Measurements from ENCODE around the gene GNA15.

The GNA15 gene

GRCh38 chr19:3146677-3147100 is 10.9 kb downstream of the GNA15 start:
- Histone ChIP-seq H3K9me2 (replicated peaks; ENCODE audit: insufficient read depth, low read length) (no peaks in the 10 kb centered on the region), H3K27me3 (ENCODE audit: low read length) (no peaks in the 10 kb centered on the region), H3K4me2 (ENCODE audit: low read depth, low read length, poor library complexity, severe bottlenecking) (no peak overlapping the region), H3K36me3 (ENCODE audit: low read length) (no peaks in the 10 kb centered on the region), H3F3A (ENCODE audit: insufficient read depth) (no peaks in the 10 kb centered on the region), H2AFZ (ENCODE audit: low read depth, low read length, severe bottlenecking) (no peak overlapping the region), H4K20me1 (ENCODE audit: low read depth, low read length) (no peaks in the 10 kb centered on the region), H3K9ac (ENCODE audit: low read length) (no peak overlapping the region), H3K27ac (ENCODE audit: low read depth, low read length) (no peak overlapping the region), H3K4me3 (ENCODE audit: insufficient read depth, low read length, poor library complexity, severe bottlenecking) (no peak overlapping the region), H3K9me3 (ENCODE audit: insufficient read depth, low read length) (no peaks in the 10 kb centered on the region), H3K79me2 (ENCODE audit: insufficient read depth, low read length) (no peaks in the 10 kb centered on the region)
- no peak for TF ChIP-seq EZH2phosphoT487 (conservative IDR thresholded peaks at IDR 0.05; ENCODE audit: low read length)
- peak; percentile 66 for TF ChIP-seq CTCF (IDR thresholded peaks at IDR 0.05; ENCODE audit: insufficient read depth, low read length, poor library complexity, severe bottlenecking)

- no peak for TF ChIP-seq EZH2phosphoT487 (conservative IDR thresholded peaks at IDR 0.05; ENCODE audit: low read length)
- no peak for TF ChIP-seq CTCF (IDR thresholded peaks at IDR 0.05; ENCODE audit: insufficient read depth, low read length, poor library complexity, severe bottlenecking)
- Histone ChIP-seq H3K4me3 (ENCODE audit: insufficient read depth, low read length, poor library complexity, severe bottlenecking) (no peak overlapping the region), H3K9me2 (replicated peaks; ENCODE audit: insufficient read depth, low read length) (no peaks in the 10 kb centered on the region), H3K9ac (ENCODE audit: low read length) (no peak overlapping the region), H3F3A (ENCODE audit: insufficient read depth) (no peaks in the 10 kb centered on the region), H3K27me3 (ENCODE audit: low read length) (no peaks in the 10 kb centered on the region), H3K79me2 (ENCODE audit: insufficient read depth, low read length) (no peaks in the 10 kb centered on the region), H4K20me1 (ENCODE audit: low read depth, low read length) (no peaks in the 10 kb centered on the region), H3K36me3 (ENCODE audit: low read length) (no peaks in the 10 kb centered on the region), H2AFZ (ENCODE audit: low read depth, low read length, severe bottlenecking) (no peak overlapping the region), H3K27ac (ENCODE audit: low read depth, low read length) (no peak overlapping the region), H3K4me2 (ENCODE audit: low read depth, low read length, poor library complexity, severe bottlenecking) (no peak overlapping the region), H3K9me3 (ENCODE audit: insufficient read depth, low read length) (no peaks in the 10 kb centered on the region)
These were observed 12.7 kb downstream of the GNA15 start for GRCh38 chr19:3148503-3148902.

- Histone ChIP-seq H3K9me2 (replicated peaks; ENCODE audit: insufficient read depth, low read length) (no peaks in the 10 kb centered on the region), H3K36me3 (ENCODE audit: low read length) (no peaks in the 10 kb centered on the region), H3K4me3 (ENCODE audit: insufficient read depth, low read length, poor library complexity, severe bottlenecking) (no peak overlapping the region), H4K20me1 (ENCODE audit: low read depth, low read length) (no peaks in the 10 kb centered on the region), H3F3A (ENCODE audit: insufficient read depth) (no peaks in the 10 kb centered on the region), H3K9ac (ENCODE audit: low read length) (no peak overlapping the region), H3K79me2 (ENCODE audit: insufficient read depth, low read length) (no peaks in the 10 kb centered on the region), H3K27ac (ENCODE audit: low read depth, low read length) (no peak overlapping the region), H3K4me2 (ENCODE audit: low read depth, low read length, poor library complexity, severe bottlenecking) (no peak overlapping the region), H2AFZ (ENCODE audit: low read depth, low read length, severe bottlenecking) (no peak overlapping the region), H3K9me3 (ENCODE audit: insufficient read depth, low read length) (no peaks in the 10 kb centered on the region), H3K27me3 (ENCODE audit: low read length) (no peaks in the 10 kb centered on the region)
- TF ChIP-seq EZH2phosphoT487 (conservative IDR thresholded peaks at IDR 0.05; ENCODE audit: low read length): no peak
- TF ChIP-seq CTCF (IDR thresholded peaks at IDR 0.05; ENCODE audit: insufficient read depth, low read length, poor library complexity, severe bottlenecking): no peak
These were observed 13.3 kb downstream of the GNA15 start for GRCh38 chr19:3149089-3149488.
